Lower lobe of right lung (tissue), 2 donors: ENCODE measurements around the gene IQSEC3. TPM values are rescaled to one million over a fixed set of nuclear protein-coding genes. Genes with fewer than 3 reads are reported as not detected.
"Not testable (repeated sequence)": the region's sequence is repeated elsewhere in the genome, so short reads cannot be mapped to it uniquely, and the experiment has no call there.

Source experiments
- ATAC-seq, 2 donors: fragments of 200-7000 bp; cut with Tn5 transposase; one replicate each; pipeline ENCODE4 v1.9.1; 2020 to 2022; ENCODE audit warnings: mild to moderate bottlenecking in 2 of 2, moderate library complexity in 2 of 2
- DNase-seq: peaks from one replicate; pipeline ENCODE4 v3.0.0-alpha.2; 2020
- H3K27ac ChIP-seq: fragments of 200-600 bp; one replicate; pipeline ENCODE4 v1.8.0; 2022
- H3K27me3 ChIP-seq: fragments of 200-600 bp; one replicate; pipeline ENCODE4 v1.8.0; 2022; ENCODE audit warnings: low read depth
- H3K36me3 ChIP-seq: fragments of 200-600 bp; one replicate; pipeline ENCODE4 v1.8.0; 2022; ENCODE audit warnings: mild to moderate bottlenecking
- H3K4me1 ChIP-seq: fragments of 200-600 bp; one replicate; pipeline ENCODE4 v1.8.0; 2022
- H3K4me3 ChIP-seq: fragments of 200-600 bp; one replicate; pipeline ENCODE4 v1.8.0; 2022; ENCODE audit warnings: mild to moderate bottlenecking
- H3K9me3 ChIP-seq: fragments of 200-600 bp; one replicate; pipeline ENCODE4 v1.8.0; 2022
- intact Hi-C: fragments of 100-400 bp; cut with DNase I; formaldehyde crosslinking; loops from one replicate; pipeline ENCODE4 v1.11.0; 2022
- total RNA-seq: library from RNA; stranded (reverse); fragmentation: NEBNext Ultra II Directional; extraction: Animal tissue kit (Norgen Biotek cat#: 25700); gene quantifications from one replicate; pipeline ENCODE4 v1.2.1, GENCODE V29; 2021
- TF ChIP-seq, protein P1 (sequence below): fragments of 200-600 bp; IDR thresholded peaks from one replicate; pipeline ENCODE4 v1.8.0; 2022; ENCODE audit warnings: antibody characterized with exemption, mild to moderate bottlenecking
- donor health status: DM: no; HTN: yes; CAD: no; lungs with severe emphysema.

The IQSEC3 gene
- total RNA-seq, 1 donor from 2014 or later: 10.7 TPM

DNA sequence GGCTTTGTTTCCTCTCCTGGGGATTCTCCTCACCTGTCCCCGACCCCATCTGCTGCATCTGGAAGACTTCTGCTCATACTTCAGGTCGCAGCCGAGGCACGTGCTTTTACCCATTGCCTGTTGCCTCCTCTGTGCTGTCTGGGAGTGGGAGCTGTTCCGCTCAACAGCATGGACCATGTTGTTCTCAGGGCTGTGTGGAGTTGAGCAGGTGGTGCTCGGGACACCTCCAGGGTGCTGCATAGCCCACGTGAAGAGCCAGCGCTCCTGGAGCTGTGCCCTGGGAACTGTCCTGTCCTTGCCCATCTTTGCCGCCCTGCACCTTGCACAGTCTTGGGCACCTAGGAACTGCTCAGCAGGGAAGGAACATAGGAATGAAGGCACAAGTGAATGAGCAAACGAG is 62.4 kb downstream of the IQSEC3 start:
- Histone ChIP-seq H3K9me3 (no peaks in the 10 kb centered on the region), H3K27me3 (no peaks in the 10 kb centered on the region), H3K27ac (no peak overlapping the region), H3K4me1 (no peaks in the 10 kb centered on the region), H3K36me3 (no peaks in the 10 kb centered on the region), H3K4me3 (no peak overlapping the region)
- DNase-seq: no peak
- TF ChIP-seq, protein P1, sequence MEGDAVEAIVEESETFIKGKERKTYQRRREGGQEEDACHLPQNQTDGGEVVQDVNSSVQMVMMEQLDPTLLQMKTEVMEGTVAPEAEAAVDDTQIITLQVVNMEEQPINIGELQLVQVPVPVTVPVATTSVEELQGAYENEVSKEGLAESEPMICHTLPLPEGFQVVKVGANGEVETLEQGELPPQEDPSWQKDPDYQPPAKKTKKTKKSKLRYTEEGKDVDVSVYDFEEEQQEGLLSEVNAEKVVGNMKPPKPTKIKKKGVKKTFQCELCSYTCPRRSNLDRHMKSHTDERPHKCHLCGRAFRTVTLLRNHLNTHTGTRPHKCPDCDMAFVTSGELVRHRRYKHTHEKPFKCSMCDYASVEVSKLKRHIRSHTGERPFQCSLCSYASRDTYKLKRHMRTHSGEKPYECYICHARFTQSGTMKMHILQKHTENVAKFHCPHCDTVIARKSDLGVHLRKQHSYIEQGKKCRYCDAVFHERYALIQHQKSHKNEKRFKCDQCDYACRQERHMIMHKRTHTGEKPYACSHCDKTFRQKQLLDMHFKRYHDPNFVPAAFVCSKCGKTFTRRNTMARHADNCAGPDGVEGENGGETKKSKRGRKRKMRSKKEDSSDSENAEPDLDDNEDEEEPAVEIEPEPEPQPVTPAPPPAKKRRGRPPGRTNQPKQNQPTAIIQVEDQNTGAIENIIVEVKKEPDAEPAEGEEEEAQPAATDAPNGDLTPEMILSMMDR: no peak
- intact Hi-C loops: no loop called here
- ATAC-seq: no peak

DNA sequence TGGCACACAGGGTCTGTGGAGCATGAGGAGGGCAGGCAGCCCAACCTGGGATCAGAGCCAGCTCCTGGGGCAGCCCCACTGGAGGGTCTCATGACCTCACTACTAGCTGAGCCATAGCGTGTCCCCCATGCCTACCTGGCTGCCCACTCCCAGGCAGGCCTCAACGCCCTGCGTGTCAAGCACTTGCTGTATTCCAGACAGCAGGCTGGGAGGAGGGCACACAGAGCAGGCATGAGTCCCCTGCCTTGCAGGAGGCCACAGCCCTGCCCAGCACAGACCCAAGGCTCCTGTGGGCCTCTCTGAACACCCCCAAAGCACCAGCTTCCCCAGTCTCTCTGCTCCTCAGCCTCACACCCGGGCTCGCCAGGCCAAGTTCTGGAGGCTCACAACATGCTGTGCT is 64.0 kb downstream of the IQSEC3 start:
- ATAC-seq (no peak), DNase-seq (no peak)
- H3K27ac ChIP-seq: no peak overlapping the region
- no peaks in the 10 kb centered on the region for H3K4me1 ChIP-seq
- H3K27me3 ChIP-seq: no peaks in the 10 kb centered on the region
- no peaks in the 10 kb centered on the region for H3K36me3 ChIP-seq
- intact Hi-C loops: no loop called here
- H3K4me3 ChIP-seq: no peak overlapping the region
- TF ChIP-seq, protein P1: no peak
- no peaks in the 10 kb centered on the region for H3K9me3 ChIP-seq

DNA sequence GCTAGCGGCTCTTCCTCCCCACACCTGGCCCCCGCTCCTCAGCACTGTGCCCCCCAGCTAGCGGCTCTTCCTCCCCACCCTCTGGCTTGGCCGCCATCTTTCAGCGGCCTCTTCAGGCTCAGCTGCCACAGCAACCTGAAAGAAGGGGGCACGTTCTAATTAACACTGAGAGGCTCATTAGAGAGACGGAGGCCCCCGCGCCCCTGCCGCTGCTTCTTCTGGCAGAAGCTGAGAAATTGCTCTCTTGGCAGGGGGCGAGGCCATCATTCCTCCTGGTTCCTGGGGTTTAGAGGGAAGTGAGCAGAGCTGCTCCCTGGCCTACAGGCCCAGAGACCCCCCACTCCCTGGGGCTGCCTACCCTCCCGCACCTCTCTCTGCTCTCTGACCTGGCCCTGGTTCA is 64.4 kb downstream of the IQSEC3 start:
- H3K4me1 ChIP-seq: no peaks in the 10 kb centered on the region
- intact Hi-C loops: no loop called here
- DNase-seq (no peak), ATAC-seq (no peak)
- no peak overlapping the region for H3K27ac ChIP-seq
- no peaks in the 10 kb centered on the region for H3K27me3 ChIP-seq
- no peak overlapping the region for H3K4me3 ChIP-seq
- H3K36me3 ChIP-seq: no peaks in the 10 kb centered on the region
- no peaks in the 10 kb centered on the region for H3K9me3 ChIP-seq
- TF ChIP-seq, protein P1: no peak

- Histone ChIP-seq H3K36me3 (no peaks in the 10 kb centered on the region), H3K27ac (no peak overlapping the region), H3K27me3 (no peaks in the 10 kb centered on the region), H3K4me3 (no peak overlapping the region), H3K4me1 (no peaks in the 10 kb centered on the region), H3K9me3 (no peaks in the 10 kb centered on the region)
- ATAC-seq (no peak), DNase-seq (no peak)
- TF ChIP-seq, protein P1: no peak
- intact Hi-C loops: no loop called here
Measured at GRCh38 chr12:131732-132495, 65.3 kb downstream of the IQSEC3 start.

- DNase-seq (peak; percentile 58), ATAC-seq (peak in 1 of 2 donors; percentile 21)
- peaks cover 12% of the 10 kb centered on the region for H3K27me3 ChIP-seq
- intact Hi-C loops, H3K36me3 ChIP-seq, H3K4me1 ChIP-seq, H3K4me3 ChIP-seq, H3K27ac ChIP-seq, H3K9me3 ChIP-seq: not testable (repeated sequence)
Measured at GRCh38 chr12:133616-134232, 67.2 kb downstream of the IQSEC3 start.

DNA sequence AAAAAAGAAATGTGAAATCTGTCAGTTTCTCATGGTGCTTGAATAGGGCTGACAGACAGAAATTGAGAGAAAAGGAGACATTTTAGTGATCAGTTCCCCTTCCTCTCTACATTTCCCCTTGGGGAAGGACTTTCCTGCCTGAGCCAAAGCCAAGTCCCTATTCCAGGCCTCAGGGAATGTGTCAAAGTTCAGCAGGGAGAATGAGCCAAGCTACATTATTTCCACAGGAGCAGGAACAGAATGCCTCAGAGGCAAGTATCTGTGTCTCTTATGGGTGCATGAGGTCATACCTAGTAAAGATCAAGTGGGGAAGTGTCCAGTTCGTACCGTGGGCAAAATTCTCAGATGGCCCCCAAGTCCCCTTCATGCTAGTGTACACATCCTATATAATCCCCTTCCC is 68.6 kb downstream of the IQSEC3 start:
- no peaks in the 10 kb centered on the region for H3K9me3 ChIP-seq
- no peak overlapping the region for H3K27ac ChIP-seq
- TF ChIP-seq, protein P1: no peak
- DNase-seq (no peak), ATAC-seq (no peak)
- intact Hi-C loops: no loop called here
- no peaks in the 10 kb centered on the region for H3K36me3 ChIP-seq
- H3K4me1 ChIP-seq: no peaks in the 10 kb centered on the region
- H3K27me3 ChIP-seq: peaks cover 18% of the 10 kb centered on the region
- H3K4me3 ChIP-seq: no peak overlapping the region
